WTC11 (cell line): Measurements from ENCODE around the gene MCEMP1. TPM values are rescaled to one million over a fixed set of nuclear protein-coding genes. Genes with fewer than 3 reads are reported as not detected.

Experiments used
- ATAC-seq: fragments of 200-7000 bp; cut with Tn5 transposase; 2 replicates; pipeline ENCODE4 v1.10.0; 2021; ENCODE audit warnings: mild to moderate bottlenecking, moderate library complexity
- CTCF ChIA-PET: fragments of 300-600 bp; sonication (Branson Sonifier 250); formaldehyde crosslinking; loops from one replicate; lab custom pipeline; 2021; ENCODE audit warnings: antibody characterized with exemption; lab: Charles Lee
- POLR2A ChIA-PET: fragments of 350-600 bp; sonication (Branson Sonifier 250); formaldehyde crosslinking; loops from one replicate; lab custom pipeline; 2021; ENCODE audit warnings: antibody characterized with exemption; lab: Charles Lee
- DNase-seq: peaks from one replicate; pipeline ENCODE4 v3.0.0; 2021; ENCODE audit warnings: low spot score
- H3K27ac Mint-ChIP-seq: 2 replicates; pipeline ENCODE4 v1.8.0; 2021; ENCODE audit warnings: mixed read lengths
- H3K27me3 Mint-ChIP-seq: 2 replicates; pipeline ENCODE4 v1.8.0; 2021; ENCODE audit warnings: low read depth, mild to moderate bottlenecking, moderate library complexity, mixed read lengths
- H3K36me3 Mint-ChIP-seq: 2 replicates; pipeline ENCODE4 v1.8.0; 2021; ENCODE audit warnings: mixed read lengths
- H3K4me1 Mint-ChIP-seq: 2 replicates; pipeline ENCODE4 v1.8.0; 2022; ENCODE audit warnings: mixed read lengths
- H3K4me3 Mint-ChIP-seq: 2 replicates; pipeline ENCODE4 v1.8.0; 2021; ENCODE audit warnings: mild to moderate bottlenecking, moderate library complexity, mixed read lengths
- H3K9me3 Mint-ChIP-seq: 2 replicates; pipeline ENCODE4 v1.8.0; 2021; ENCODE audit warnings: mixed read lengths
- ATF1 ChIP-seq: sonication (generic); formaldehyde crosslinking; IDR thresholded peaks from 2 replicates; pipeline ENCODE4 v1.8.1; 2023; ENCODE audit warnings: mild to moderate bottlenecking, moderate library complexity, missing genetic modification reagents
- ATF6 ChIP-seq: sonication (generic); formaldehyde crosslinking; IDR thresholded peaks from 2 replicates; pipeline ENCODE4 v1.8.1; 2023; ENCODE audit warnings: mild to moderate bottlenecking, missing genetic modification reagents
- CREM ChIP-seq: sonication (generic); formaldehyde crosslinking; IDR thresholded peaks from 2 replicates; pipeline ENCODE4 v1.8.1; 2022; ENCODE audit warnings: mild to moderate bottlenecking, missing genetic modification reagents, moderate library complexity
- CTCF ChIP-seq: fragments of 200-600 bp; IDR thresholded peaks from 2 replicates; pipeline ENCODE4 v1.8.0; 2022; ENCODE audit warnings: antibody characterized with exemption
- GRHL2 ChIP-seq: fragments of 250-450 bp; sonication (Bioruptor Pico); IDR thresholded peaks from 2 replicates; pipeline ENCODE4 v1.8.0; 2022; ENCODE audit warnings: mild to moderate bottlenecking, moderate library complexity; ENCODE audit not compliant: insufficient replicate concordance, severe bottlenecking
- GTF2I ChIP-seq: fragments of 250-450 bp; sonication (Bioruptor Pico); conservative IDR thresholded peaks from 2 replicates; pipeline ENCODE4 v1.4.0; 2021; ENCODE audit warnings: mild to moderate bottlenecking
- HMGA2 ChIP-seq: fragments of 250-450 bp; sonication (Bioruptor Pico); IDR thresholded peaks from 2 replicates; pipeline ENCODE4 v1.4.0; 2021; ENCODE audit warnings: mild to moderate bottlenecking, moderate library complexity
- KAT7 ChIP-seq: sonication (generic); formaldehyde crosslinking; IDR thresholded peaks from 2 replicates; pipeline ENCODE4 v1.8.1; 2023; ENCODE audit warnings: missing genetic modification reagents, mild to moderate bottlenecking, borderline replicate concordance
- MAX ChIP-seq: sonication (generic); formaldehyde crosslinking; IDR thresholded peaks from 2 replicates; pipeline ENCODE4 v1.8.0; 2022; ENCODE audit warnings: mild to moderate bottlenecking, missing genetic modification reagents
- MXD4 ChIP-seq: fragments of 250-450 bp; sonication (Bioruptor Pico); IDR thresholded peaks from 2 replicates; pipeline ENCODE4 v1.8.0; 2021; ENCODE audit warnings: mild to moderate bottlenecking, moderate library complexity, borderline replicate concordance
- MYBL2 ChIP-seq: sonication (generic); formaldehyde crosslinking; IDR thresholded peaks from 2 replicates; pipeline ENCODE4 v1.8.1; 2023; ENCODE audit warnings: mild to moderate bottlenecking, moderate library complexity, missing genetic modification reagents
- NR1H2 ChIP-seq: sonication (generic); formaldehyde crosslinking; IDR thresholded peaks from 2 replicates; pipeline ENCODE4 v1.9.0; 2021; ENCODE audit warnings: mild to moderate bottlenecking, moderate library complexity, missing genetic modification reagents
- PRRX2 ChIP-seq: fragments of 250-450 bp; sonication (Bioruptor Pico); IDR thresholded peaks from 2 replicates; pipeline ENCODE4 v1.8.0; 2021; ENCODE audit warnings: mild to moderate bottlenecking
- USF1 ChIP-seq: sonication (generic); formaldehyde crosslinking; IDR thresholded peaks from 2 replicates; pipeline ENCODE4 v1.8.0; 2022; ENCODE audit warnings: mild to moderate bottlenecking, missing genetic modification reagents
- ZMAT4 ChIP-seq: fragments of 250-450 bp; sonication (Bioruptor Pico); IDR thresholded peaks from 2 replicates; pipeline ENCODE4 v1.9.0; 2021; ENCODE audit warnings: mild to moderate bottlenecking
- ZNF138 ChIP-seq: sonication (generic); formaldehyde crosslinking; conservative IDR thresholded peaks from 2 replicates; pipeline ENCODE4 v1.8.1; 2022; ENCODE audit warnings: mild to moderate bottlenecking, moderate library complexity, missing genetic modification reagents
- ZNF671 ChIP-seq: fragments of 250-450 bp; sonication (Bioruptor Pico); IDR thresholded peaks from 2 replicates; pipeline ENCODE4 v1.8.0; 2021; ENCODE audit warnings: mild to moderate bottlenecking
- total RNA-seq: library from RNA; stranded (reverse); gene quantifications from 3 replicates; pipeline ENCODE4 v1.2.3, GENCODE V29; 2021

Gene MCEMP1
- total RNA-seq, 1 experiment from 2014 or later: not detected

- H3K36me3 Mint-ChIP-seq: no peaks in the 10 kb centered on the region
- no peak overlapping the region for H3K27ac Mint-ChIP-seq
- peaks cover under 1% of the 10 kb centered on the region for H3K27me3 Mint-ChIP-seq
- TF ChIP-seq PRRX2 (CRISPR knock-in tag) (no peak), ZNF138 (CRISPR knock-in tag) (no peak), ZNF671 (CRISPR knock-in tag) (no peak), ATF6 (CRISPR knock-in tag) (no peak)
- no peaks in the 10 kb centered on the region for H3K4me1 Mint-ChIP-seq
- ChIA-PET CTCF (no interaction called here), POLR2A (no interaction called here)
- no peak overlapping the region for H3K4me3 Mint-ChIP-seq
- no peak for DNase-seq
- H3K9me3 Mint-ChIP-seq: no peaks in the 10 kb centered on the region
- ATAC-seq: no peak
Observed at GRCh38 chr19:7691497-7691896, 14.6 kb downstream of the MCEMP1 start.

- no peaks in the 10 kb centered on the region for H3K9me3 Mint-ChIP-seq
- no peak overlapping the region for H3K4me3 Mint-ChIP-seq
- peaks cover 4% of the 10 kb centered on the region for H3K27me3 Mint-ChIP-seq
- ChIA-PET CTCF (no interaction called here), POLR2A (no interaction called here)
- TF ChIP-seq HMGA2 (CRISPR knock-in tag): no peak
- TF ChIP-seq MXD4 (CRISPR knock-in tag): no peak
- TF ChIP-seq MAX: no peak
- TF ChIP-seq NR1H2: no peak
- TF ChIP-seq ZMAT4: no peak
- TF ChIP-seq USF1 (CRISPR knock-in tag): no peak
- no peak for TF ChIP-seq ZNF671 (CRISPR knock-in tag)
- TF ChIP-seq GTF2I (CRISPR knock-in tag): no peak
- TF ChIP-seq KAT7: no peak
- TF ChIP-seq CREM (CRISPR knock-in tag): no peak
- TF ChIP-seq MYBL2 (CRISPR knock-in tag): no peak
- ATAC-seq (no peak), DNase-seq (no peak)
- H3K36me3 Mint-ChIP-seq: no peaks in the 10 kb centered on the region
- H3K27ac Mint-ChIP-seq: no peak overlapping the region
- H3K4me1 Mint-ChIP-seq: peaks cover 7% of the 10 kb centered on the region
Observed at GRCh38 chr19:7692417-7693088, 15.7 kb downstream of the MCEMP1 start.

- Mint-ChIP-seq H3K4me3 (no peak overlapping the region), H3K4me1 (peaks cover 23% of the 10 kb centered on the region), H3K27ac (no peak overlapping the region), H3K36me3 (no peaks in the 10 kb centered on the region), H3K27me3 (peaks cover 19% of the 10 kb centered on the region), H3K9me3 (no peaks in the 10 kb centered on the region)
- ATAC-seq (no peak), DNase-seq (no peak)
- ChIA-PET CTCF (no interaction called here), POLR2A (interaction anchor here (0.7 kb wide), 1 partner anchor 12 kb away, joined by 5 read pairs; no protein-coding TSS in a partner anchor)
- TF ChIP-seq PRRX2 (CRISPR knock-in tag): no peak
- TF ChIP-seq GRHL2 (CRISPR knock-in tag): no peak
- TF ChIP-seq GTF2I (CRISPR knock-in tag): no peak
- TF ChIP-seq CTCF: no peak
- TF ChIP-seq ATF1 (CRISPR knock-in tag): no peak
Observed at GRCh38 chr19:7694499-7694898, 17.6 kb downstream of the MCEMP1 start.
